NCI-H82 treated with DMSO at 0.1 percent for 48 hours (cell line): Measurements from ENCODE around the gene ASS1.

Experiments
- DNase-seq: peaks from one replicate; lab custom pipeline; 2025; ENCODE audit not compliant: unreplicated experiment; lab: John Stamatoyannopoulos, UW

Gene ASS1

DNA sequence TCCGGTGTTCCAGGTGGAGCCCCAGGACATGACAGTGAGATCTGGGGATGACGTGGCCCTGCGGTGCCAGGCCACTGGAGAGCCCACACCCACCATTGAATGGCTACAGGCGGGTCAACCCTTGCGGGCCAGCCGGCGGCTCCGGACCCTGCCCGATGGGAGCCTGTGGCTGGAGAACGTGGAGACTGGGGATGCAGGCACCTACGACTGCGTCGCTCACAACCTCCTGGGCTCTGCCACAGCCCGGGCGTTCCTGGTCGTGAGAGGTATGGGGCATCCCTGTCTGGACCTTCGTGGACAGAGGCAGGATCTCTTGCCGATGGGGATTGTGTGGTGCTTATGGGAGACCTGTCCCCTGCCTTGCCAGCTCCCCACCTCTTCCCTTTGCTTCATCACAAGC, 26.0 kb upstream of the ASS1 start:
- DNase-seq, result no peak

DNA sequence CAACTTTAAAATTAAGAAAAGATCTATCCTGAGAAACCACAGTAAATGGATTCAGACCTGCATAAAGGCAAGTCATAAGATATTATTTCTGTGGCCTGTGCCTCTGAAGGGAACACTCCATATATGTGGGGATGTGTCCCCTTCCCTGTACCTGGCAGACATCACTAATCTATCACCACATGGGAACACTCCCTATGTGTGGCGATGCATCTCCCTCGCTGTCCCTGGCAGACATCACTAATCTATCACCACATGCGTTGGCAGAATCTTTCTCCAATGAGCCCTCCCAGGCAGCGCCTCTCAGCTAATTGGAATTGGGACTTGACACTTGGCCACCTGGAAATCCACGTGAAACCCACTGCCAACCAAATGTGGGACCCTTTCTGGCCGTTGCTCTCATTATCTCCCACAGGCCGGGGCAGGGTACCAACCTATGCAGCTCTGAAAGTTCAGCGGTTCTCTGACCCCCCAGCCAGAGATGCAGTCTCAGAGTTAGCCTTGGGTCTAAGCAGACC, 25.2 kb upstream of the ASS1 start:
- DNase-seq, result no peak

DNA sequence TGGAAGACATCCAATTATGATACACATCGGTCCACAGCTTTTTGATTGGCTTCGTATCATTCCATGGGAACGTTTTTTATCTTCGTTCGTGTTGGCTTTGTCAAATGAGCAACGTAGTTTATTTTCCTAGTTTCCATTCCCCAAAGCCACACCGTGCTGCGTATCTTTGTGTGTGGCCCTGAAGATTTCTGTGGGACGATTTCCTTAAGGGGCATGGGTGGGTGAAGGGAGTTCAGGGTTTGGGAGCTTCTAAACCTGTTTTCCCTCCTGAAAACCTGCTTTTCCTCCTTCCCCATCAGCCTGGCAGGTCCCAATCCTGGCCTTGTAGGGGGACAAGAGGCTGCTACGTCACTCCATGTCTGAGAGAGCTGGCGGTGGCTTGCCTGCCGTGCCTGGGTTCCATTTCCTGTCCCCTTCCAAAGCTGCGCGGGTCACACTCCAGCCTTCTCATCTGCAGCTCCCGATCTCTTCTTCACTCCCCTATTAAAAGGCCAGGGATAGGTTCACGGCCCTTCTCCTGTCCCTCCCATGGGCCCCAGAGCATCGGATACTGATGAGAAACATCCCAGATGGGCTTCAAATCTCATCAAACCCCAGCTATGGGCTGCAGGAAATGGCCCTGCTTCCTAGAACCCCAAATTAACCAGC, 23.5 kb upstream of the ASS1 start:
- DNase-seq, result peak; percentile 16

DNA sequence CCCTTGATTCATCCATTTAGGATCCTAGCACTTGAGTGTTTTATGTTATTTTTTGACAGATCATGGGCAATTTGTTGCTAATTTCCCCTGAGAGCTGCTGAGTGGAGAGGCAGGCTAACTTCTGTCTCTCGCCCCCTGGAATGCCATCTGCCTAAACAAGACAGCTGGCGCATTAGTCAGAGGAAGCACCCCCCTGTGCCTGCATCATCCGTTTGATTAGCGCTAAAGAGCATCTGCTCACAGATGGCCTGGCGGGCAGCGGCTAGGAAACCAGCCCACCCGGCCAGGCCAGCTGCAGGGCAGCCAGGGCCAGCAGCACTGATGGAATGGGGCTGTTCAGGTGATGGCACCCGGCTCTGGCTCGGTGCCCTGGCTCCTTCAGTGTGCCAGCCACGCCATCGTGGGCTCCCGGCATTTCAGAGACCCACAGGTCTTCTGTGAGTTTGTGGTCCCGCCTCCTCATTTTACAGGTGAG, 22.9 kb upstream of the ASS1 start:
- DNase-seq, result peak; percentile 75

DNA sequence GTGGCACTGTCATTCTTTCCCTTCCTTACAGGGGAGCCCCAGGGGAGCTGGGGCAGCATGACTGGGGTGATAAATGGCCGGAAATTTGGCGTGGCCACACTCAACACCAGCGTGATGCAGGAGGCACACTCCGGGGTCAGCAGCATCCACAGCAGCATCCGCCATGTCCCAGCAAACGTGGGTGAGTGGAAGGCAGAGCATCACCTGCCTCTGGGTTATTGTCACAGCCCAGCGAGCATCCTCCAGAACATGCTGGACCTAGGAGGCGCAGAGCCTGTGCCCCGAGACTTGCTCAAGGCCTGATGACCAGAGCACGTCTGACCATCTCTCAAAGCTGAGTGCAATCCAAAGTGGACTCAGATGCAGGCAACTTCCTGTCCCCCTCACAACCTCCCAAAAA, 22.2 kb upstream of the ASS1 start:
- DNase-seq, result no peak

DNA sequence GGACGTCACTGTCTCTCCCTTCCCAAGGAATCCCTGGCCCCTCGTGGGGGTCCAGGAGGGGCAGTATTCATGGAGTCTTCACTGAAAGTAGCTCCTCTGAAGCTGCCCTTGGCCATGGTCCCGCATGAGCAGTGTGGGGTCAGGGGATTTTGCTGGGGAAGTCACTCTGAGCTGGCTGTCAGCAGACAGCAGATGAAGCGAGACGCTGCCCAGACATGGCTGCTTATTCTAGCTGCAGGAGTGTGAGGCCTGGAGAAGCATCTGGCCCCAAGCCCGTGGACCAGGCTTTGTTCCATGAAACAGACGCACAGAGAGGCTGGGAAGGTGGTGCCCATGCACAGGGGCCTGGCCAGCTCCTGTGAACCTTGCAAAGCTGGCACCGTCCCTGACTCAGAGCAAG, 21.5 kb upstream of the ASS1 start:
- DNase-seq, result no peak

DNA sequence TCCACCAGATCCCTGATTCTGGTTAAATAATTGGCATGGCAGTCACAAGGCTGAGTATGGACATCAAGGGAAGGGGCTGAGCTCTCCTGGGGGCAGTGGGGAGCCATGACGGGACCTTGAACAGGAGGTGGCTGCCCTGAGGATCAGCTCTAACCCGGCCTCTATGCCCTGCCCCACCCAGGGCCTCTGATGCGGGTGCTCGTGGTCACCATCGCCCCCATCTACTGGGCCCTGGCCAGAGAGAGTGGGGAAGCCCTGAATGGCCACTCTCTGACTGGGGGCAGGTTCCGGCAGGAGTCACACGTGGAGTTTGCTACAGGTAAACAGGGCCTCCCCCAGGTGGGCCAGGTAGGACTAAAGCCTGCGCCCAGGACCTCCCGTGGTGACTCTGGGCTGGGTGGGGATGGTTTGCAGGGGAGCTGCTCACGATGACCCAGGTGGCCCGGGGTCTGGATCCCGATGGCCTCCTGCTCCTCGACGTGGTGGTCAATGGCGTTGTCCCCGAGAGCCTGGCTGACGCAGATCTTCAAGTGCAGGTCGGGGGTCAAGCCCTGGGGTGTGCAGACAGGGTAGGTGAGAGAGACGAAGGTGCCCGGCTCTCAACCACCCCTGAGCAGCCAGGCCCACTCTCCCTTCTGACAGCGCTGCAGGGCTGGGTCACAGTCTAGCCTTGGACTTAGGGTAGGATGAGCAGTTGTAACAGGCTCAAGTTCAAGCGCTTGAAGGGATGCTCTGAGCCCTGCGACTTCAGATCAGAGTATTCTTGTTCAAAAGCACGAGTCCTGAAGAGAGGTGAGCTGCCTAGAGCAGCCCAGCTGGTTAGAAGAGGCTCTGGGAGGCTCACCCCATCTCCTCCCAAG, 19.9 kb upstream of the ASS1 start:
- DNase-seq, result no peak

DNA sequence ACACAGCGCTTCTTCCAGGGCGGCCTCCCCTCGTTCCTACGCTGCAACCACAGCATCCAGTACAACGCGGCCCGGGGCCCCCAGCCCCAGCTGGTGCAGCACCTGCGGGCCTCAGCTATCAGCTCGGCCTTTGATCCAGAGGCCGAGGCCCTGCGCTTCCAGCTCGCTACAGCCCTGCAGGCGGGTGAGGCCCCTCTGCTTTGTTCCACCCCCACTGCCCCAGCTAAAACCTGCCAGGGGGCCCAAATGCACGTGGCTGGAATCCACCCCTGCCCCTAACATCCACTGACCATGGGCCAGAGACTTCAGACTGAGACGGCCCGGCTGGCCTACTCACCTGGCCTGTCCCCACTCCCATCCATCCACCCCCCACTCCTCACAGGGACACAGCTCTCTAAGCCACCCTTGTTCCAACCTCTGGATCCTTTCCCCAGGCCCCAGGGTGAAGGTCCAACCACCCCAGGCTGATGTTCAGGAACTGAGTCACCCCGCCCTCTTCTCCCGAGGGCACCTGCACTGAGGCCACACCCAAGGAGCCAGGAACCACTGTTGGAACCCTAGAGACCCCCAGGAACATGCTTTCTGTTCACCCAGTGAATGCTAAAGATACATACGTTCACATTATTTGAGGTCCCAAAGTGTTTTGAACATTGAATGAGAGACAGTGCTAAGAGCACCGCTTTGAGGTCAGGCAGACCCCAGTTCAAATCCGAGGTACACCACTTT, 18.9 kb upstream of the ASS1 start:
- no peak for DNase-seq

DNA sequence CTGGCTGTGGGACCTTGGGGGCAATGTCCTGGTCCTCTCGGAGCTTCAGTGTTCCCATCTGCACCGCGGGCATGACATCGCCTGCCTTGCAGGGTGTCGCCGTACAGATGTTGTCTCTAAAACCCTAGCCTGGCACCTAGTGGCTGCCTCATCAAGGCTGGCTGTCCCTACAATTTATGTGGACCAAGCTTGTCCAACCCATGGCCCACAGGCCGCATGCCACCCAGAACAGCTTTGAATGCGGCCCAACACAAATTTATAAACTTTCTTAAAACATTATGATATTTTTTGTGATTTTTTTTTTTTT, 18.3 kb upstream of the ASS1 start:
- DNase-seq, result no peak

DNA sequence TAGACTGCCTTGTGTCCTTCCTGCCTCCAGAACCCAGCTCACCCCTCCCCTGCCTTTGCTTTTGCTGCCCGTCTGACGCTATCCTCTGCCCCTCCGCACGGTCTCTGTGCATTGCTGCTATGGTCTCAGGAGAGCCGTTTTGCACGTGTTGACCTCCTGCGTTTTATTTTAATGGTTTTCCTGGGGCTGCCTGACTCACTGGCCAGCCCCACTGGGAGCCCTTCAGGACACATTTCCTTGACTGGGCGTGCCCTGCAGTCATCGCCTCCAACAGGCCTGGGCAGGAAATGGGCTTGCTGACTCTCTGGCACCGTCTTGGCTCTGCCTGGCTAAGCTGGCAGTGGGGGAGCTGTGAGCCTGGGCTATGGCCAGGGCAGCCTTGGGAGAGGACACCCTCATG, 17.9 kb upstream of the ASS1 start:
- DNase-seq, result no peak

DNA sequence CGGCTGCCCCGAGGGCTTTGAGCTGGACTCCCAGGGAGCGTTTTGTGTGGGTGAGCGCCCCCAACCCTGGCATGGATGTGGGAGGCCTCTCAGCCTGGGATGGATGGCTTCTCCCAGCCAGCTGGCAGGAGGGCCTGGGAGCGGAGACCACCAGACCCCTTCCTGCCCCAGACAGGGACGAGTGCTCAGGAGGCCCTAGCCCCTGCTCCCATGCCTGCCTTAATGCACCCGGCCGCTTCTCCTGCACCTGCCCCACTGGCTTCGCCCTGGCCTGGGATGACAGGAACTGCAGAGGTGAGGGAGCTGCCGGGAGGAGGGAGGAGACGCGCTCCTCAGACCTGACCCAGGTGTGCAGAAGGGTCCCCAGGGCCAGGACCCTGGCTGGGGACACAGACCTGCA, 17.4 kb upstream of the ASS1 start:
- DNase-seq, result no peak

DNA sequence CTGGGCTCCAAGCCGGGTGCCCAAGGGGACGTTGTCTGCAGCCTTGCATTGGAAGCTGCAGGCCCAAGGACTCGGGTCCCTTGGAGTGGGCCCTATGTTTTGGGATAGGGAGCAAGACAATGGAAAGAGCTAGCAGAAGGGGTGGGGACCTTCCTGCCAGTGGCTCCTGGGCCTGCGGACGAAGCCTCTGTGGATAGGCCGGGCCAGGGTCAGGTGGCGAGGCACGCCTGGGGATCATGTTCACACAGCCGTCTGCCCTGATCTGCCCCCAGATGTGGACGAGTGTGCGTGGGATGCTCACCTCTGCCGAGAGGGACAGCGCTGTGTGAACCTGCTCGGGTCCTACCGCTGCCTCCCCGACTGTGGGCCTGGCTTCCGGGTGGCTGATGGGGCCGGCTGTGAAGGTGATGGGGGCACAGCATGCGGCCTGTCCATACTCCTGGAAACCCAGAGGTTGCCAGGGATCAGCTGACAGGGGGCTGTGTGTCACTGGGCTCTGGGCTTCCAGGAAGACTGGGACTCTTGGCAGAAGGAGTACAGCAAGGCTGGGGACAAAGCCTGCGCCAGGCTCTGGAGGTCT, 16.6 kb upstream of the ASS1 start:
- DNase-seq, result no peak

DNA sequence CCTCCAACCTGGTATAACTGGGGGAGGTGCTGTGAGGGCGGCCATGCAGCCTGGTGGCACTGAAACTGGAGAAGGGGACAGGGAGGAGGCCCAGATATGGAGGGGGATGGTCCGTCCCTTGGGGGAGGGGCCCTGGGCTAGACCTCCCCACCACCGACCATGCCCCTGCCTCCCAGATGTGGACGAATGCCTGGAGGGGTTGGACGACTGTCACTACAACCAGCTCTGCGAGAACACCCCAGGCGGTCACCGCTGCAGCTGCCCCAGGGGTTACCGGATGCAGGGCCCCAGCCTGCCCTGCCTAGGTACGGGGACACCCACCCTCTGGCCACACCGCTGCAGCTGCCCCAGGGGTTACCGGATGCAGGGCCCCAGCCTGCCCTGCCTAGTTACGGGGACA, 15.4 kb upstream of the ASS1 start:
- DNase-seq, result no peak

DNA sequence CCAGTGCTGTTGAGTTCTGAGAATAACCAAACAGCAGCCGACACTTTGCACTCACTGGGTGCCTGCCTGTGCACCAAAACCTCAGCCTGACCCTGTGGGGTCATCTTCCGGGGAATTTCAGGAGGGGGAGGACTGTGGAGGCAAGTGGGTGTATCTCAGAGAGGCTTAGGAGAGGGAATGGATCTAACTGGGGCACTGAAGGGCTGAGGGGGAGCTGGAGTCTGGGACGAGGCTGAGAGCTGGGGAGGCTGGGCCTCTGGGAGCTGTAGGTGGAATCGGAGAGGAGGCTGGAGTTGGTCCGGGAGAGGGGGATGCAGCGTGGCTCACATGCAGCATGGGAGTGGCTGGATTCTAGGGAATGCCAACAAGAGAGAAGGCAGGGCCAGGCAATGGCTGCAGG, 14.9 kb upstream of the ASS1 start:
- no peak for DNase-seq

DNA sequence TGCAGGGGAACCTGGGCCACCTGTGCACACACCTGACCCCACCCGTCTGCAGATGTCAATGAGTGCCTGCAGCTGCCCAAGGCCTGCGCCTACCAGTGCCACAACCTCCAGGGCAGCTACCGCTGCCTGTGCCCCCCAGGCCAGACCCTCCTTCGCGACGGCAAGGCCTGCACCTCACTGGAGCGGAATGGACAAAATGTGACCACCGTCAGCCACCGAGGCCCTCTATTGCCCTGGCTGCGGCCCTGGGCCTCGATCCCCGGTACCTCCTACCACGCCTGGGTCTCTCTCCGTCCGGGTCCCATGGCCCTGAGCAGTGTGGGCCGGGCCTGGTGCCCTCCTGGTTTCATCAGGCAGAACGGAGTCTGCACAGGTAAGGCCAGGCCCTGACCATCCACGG, 14.5 kb upstream of the ASS1 start:
- no peak for DNase-seq

DNA sequence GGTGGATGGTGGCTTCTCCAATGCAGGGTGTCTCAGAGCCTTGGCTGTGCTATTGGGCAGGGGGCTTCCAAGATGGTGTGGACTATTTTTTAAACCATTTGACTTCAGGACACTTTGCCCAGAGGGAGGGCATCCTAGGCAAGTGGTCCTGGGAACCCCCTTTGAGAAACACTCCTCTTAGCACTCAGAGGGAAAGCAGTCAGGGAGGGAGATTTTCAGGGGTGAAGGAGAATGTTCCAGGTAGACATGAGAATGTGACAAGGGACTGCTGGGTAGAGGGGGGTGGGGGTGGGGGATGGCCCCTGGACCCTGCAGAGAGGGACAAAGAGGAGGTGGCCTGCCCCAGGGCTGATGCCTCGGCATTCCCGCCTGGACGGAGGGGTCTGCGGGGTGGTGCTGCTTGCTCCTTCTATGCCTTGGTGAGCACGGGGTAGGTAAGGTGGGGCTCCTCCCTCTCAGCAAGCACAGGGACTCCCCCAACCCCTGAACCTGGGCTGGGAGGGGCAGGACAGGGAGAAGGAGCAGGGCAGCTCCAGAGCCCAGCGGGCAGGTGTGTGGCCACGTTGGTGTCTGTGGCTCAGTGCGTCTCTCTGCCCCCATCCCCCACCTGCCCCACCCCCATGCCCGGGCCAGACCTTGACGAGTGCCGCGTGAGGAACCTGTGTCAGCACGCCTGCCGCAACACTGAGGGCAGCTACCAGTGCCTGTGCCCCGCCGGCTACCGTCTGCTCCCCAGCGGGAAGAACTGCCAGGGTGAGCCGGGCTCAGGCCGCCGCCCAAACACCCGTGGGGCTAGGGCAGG, 13.8 kb upstream of the ASS1 start:
- no peak for DNase-seq

DNA sequence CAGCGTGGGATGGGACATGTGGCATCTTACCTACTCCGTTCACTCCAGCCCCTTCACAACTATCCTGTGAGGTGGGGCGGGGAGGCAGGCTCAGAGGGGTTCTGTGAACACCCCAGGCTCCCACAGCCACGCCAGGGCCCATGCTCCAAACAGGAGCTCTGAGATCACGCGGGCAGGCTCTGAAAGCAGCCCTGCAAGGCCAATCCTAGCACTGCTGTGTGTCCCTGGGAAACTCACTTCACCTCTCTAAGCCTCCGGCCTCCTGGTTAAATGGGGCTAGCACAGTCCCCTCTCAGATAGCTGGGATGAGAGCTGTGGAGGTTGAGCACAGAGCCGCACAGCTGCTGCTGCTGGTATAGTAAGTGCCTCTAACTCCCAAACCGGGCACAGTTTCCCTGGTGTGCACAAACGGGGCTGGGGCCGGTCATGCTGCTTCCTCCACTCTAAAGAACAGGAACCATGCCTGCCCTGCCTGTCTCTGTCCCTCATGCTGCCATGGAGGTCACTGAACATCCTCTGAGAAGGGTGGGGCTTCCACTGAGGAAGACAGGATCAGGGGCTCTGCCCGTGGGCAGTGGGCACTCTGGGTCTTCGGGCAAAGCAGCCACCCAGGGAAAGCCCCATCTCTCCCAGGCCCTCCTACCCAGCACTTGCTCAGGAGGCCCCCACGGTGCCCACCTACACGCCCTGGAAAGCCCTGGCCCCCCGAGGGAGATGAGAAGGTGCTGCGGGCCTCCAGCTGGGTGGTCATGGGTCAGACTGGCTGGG, 13.0 kb upstream of the ASS1 start:
- DNase-seq, result no peak

DNA sequence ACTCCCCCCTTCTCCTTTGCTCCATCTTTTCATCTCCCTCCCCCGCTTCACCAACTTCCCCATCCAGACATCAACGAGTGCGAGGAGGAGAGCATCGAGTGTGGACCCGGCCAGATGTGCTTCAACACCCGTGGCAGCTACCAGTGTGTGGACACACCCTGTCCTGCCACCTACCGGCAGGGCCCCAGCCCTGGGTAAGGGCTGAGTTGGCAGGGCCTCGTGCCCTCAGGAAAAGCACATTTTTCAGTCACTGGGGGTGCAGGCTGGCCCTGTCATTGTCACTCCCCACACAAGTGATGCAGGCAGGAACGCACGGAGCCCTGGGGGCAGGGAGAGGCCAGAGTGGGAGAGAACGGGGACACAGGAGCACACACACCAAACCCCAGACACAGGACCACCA, 12.4 kb upstream of the ASS1 start:
- no peak for DNase-seq

DNA sequence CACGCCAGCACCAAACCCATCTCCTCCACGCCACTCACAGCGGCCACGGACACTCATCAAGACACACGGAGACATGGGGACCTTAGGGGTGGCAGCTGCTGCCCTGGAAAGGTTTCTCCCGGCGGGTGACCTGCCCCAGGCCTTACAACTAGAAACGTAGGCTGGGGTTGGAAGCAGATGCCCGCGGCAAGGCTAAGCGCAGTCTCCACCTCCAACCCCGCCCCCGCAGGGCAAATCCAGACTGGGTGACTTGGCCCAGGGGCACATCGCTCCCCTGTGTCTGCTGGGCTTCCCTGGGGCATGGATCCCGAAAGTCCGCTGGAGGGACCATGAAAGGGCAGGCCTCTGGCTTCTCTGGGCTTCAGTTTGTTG, 12.0 kb upstream of the ASS1 start:
- DNase-seq, result no peak
